Activated T-cell treated with anti-CD3 and anti-CD28 coated beads, Interleukin-2, amount 50 U/mL, for 4 hours (primary cell): ENCODE results near the gene POLR3E. TPM values are rescaled to one million over a fixed set of nuclear protein-coding genes. Genes with fewer than 3 reads are reported as not detected.
"Not testable (repeated sequence)": the region's sequence is repeated elsewhere in the genome, so short reads cannot be mapped to it uniquely, and the experiment has no call there.

ENCODE experiments used
- ATAC-seq, 2 donors: fragments of 200-7000 bp; cut with Tn5 transposase; one replicate each; pipeline ENCODE4 v1.10.0; 2021
- DNase-seq: peaks from one replicate; pipeline ENCODE4 v3.0.0-alpha.2; 2020
- H3K27me3 Mint-ChIP-seq: one replicate; pipeline ENCODE4 v1.8.0; 2021; ENCODE audit warnings: low read depth, mixed read lengths
- H3K36me3 Mint-ChIP-seq: one replicate; pipeline ENCODE4 v1.8.0; 2022; ENCODE audit warnings: mixed read lengths; ENCODE audit not compliant: insufficient read depth
- H3K4me1 Mint-ChIP-seq: one replicate; pipeline ENCODE4 v1.8.0; 2021; ENCODE audit warnings: low read depth, mixed read lengths
- H3K4me3 Mint-ChIP-seq: one replicate; pipeline ENCODE4 v1.8.0; 2021; ENCODE audit warnings: mild to moderate bottlenecking, moderate library complexity, mixed read lengths
- H3K9me3 Mint-ChIP-seq: one replicate; pipeline ENCODE4 v1.8.0; 2021; ENCODE audit warnings: mixed read lengths
- total RNA-seq, 3 donors: library from RNA; stranded (reverse); gene quantifications; one replicate each; pipeline ENCODE4 v1.2.1, GENCODE V29; 2021

POLR3E gene
- total RNA-seq, 3 donors from 2014 or later, result 111 to 124 (median 113) TPM

DNA sequence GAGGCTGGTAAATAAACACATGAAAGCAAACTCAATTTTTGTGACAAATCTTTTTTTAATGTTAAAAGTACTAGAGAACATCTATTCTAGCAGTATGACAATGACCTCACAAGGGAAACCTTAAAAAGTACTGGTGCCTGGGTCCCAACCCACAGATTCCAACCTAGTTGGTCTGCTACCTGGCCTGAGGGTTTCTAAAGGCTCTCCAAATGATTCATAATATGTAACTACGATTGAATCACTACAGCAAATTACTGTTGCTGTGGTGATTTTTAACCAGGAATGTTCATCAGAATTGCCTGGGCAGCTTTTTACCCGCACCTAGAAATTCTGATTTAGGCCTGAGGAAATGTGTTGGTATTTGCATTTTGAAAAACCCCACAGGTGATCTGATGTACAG is 51.1 kb downstream of the POLR3E start:
- Mint-ChIP-seq H3K4me3 (no peak overlapping the region), H3K4me1 (peaks cover 21% of the 10 kb centered on the region), H3K9me3 (no peaks in the 10 kb centered on the region), H3K27me3 (no peaks in the 10 kb centered on the region), H3K36me3 (peaks cover 44% of the 10 kb centered on the region)
- DNase-seq (no peak), ATAC-seq (no peak)

DNA sequence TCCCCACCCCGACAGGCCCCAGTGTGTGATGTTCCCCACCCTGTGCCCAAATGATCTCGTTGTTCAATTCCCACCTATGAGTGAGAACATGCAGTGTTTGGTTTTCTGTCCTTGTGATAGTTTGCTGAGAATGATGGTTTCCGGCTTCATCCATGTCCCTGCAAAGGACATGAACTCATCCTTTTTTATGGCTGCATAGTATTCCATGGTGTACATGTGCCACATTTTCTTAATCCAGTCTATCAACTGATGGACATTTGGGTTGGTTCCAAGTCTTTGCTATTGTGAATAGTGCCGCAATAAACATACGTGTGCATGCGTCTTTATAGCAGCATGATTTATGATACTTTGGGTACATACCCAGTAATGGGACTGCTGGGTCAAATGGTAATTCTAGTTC is 53.8 kb downstream of the POLR3E start:
- H3K36me3 Mint-ChIP-seq, result peaks cover 41% of the 10 kb centered on the region
- peaks cover 46% of the 10 kb centered on the region for H3K4me1 Mint-ChIP-seq
- not testable (repeated sequence) for DNase-seq, H3K27me3 Mint-ChIP-seq, ATAC-seq, H3K9me3 Mint-ChIP-seq, H3K4me3 Mint-ChIP-seq

DNA sequence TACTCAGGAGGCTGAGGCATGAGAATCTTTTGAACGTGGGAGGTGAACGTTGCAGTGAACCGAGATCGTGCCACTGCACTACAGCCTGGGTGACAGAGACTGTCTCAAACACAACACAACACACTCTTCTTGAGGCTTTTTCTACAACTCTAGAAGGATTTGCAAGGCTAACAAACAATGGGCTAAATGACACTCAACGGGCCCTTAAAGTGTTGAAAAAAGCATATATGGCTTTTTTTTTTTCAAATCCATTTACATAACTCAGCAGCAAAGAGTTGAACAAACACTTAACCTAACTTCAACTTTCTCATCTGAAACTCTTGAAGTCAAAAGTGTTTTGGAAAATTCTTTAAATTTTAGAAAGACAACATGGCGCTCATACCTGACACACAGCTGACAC is 54.9 kb downstream of the POLR3E start:
- Mint-ChIP-seq H3K9me3 (no peaks in the 10 kb centered on the region), H3K27me3 (no peaks in the 10 kb centered on the region), H3K4me1 (peaks cover 48% of the 10 kb centered on the region), H3K36me3 (peaks cover 35% of the 10 kb centered on the region), H3K4me3 (no peak overlapping the region)
- DNase-seq (no peak), ATAC-seq (no peak)

DNA sequence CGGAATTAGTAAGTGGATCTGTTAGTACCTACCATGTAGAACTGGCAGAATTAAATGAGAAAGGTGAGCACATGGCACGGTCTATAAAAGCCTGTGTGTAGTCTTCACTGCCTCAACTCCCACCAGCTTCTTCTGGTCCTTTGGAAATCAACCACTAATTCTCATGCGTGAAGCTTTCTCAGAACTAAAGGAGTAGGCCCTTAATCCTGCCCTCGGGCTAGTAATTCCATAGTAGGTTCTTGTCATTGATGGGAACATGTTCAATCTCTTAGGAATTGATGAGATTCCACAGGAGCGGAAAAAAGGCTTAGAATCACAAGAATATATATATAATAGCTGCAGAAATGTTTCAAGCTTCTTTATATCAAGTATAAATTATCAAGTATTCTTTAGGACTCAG is 55.5 kb downstream of the POLR3E start:
- DNase-seq (no peak), ATAC-seq (no peak)
- H3K27me3 Mint-ChIP-seq, result no peaks in the 10 kb centered on the region
- H3K9me3 Mint-ChIP-seq, result no peaks in the 10 kb centered on the region
- H3K4me3 Mint-ChIP-seq, result no peak overlapping the region
- peaks cover 31% of the 10 kb centered on the region for H3K36me3 Mint-ChIP-seq
- H3K4me1 Mint-ChIP-seq, result peaks cover 54% of the 10 kb centered on the region

DNA sequence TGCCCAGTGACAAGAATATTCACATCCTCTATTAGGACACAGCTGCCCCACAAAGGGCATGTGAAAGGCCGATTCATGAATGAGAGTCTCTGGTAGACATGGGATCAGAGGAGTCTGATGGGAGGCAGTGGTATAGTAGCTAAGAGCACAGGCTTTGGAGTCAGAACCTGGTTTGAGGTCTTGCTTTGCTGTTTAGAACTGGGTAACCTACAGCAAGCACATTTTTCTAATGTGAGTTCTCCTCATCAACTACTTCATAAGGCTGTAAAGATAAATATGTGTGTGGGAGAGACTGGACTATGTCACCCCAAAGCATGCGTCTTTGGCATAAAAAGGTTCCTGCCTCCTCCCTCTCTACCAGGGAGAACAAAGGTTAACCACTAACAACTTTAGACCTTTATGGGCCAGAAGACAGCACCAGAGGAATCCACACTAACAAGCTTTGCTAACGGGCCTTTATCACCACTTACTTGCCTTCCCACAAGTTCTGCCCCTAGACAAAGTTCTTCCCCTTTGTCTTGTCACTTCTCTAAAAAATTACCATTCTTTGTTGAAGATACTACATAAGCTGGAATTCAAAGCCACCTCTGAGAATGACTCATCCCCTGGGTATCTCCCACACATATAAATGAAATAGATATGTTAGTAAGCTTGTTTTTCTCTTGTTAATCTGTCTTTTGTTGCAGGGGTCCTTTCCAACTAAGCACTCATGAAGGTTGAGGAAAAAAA is 56.1 kb downstream of the POLR3E start:
- Mint-ChIP-seq H3K9me3 (no peaks in the 10 kb centered on the region), H3K36me3 (peaks cover 31% of the 10 kb centered on the region), H3K4me1 (peaks cover 60% of the 10 kb centered on the region), H3K27me3 (no peaks in the 10 kb centered on the region), H3K4me3 (no peak overlapping the region)
- DNase-seq, result no peak
- peak; percentile 83 to 88 for ATAC-seq

DNA sequence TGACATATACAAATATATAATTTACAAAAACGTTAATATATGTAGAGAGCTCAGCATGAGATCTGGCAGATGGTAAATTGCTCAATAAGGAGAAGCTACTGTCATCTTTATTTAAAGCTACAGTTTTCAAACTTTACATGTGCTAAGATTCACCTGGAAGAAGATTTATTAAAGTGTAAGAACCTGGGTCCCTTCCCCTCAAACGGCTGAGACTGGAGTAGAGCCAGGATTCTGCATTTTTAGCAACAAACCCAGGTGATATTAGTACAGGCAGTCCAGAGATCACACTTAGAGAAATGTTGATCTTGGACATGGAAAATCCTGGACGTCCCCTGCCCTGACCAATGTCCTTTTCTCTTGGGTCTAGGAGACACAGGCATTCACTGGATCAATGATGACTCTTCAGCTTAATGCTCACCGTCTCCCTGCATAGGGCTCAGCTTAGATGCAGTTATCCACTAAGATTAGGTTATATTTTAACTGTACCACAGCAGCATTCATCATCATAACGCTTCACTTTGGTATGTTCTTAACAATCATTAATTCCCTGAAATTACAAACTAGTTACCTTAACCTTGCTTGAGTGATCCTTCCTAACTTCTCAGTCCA is 56.8 kb downstream of the POLR3E start:
- no peak overlapping the region for H3K4me3 Mint-ChIP-seq
- H3K36me3 Mint-ChIP-seq, result peaks cover 28% of the 10 kb centered on the region
- DNase-seq, result no peak
- no peak for ATAC-seq
- H3K9me3 Mint-ChIP-seq, result no peaks in the 10 kb centered on the region
- H3K27me3 Mint-ChIP-seq, result no peaks in the 10 kb centered on the region
- H3K4me1 Mint-ChIP-seq, result peaks cover 67% of the 10 kb centered on the region

DNA sequence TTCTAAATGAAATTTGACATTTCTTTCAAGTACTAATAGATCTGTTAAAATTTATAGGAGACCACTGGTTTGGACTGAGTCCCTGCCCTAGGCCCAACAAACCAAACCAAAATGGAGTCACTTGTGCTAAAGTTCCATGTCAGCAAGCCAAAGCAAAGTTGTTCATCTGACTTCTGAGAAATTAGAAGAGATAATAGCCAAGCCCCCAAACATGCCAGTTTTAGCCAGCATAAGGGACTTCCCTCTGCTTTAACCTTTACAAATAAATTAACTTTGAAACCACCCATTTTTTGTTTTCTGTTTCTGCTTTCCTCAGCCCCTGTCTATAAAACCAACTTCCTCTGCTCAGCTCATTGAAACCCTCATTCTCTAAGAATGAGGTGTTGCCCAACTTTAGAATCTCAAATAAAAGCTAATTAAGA is 58.3 kb downstream of the POLR3E start:
- no peaks in the 10 kb centered on the region for H3K9me3 Mint-ChIP-seq
- DNase-seq, result no peak
- H3K27me3 Mint-ChIP-seq, result no peaks in the 10 kb centered on the region
- peaks cover 79% of the 10 kb centered on the region for H3K4me1 Mint-ChIP-seq
- peaks cover 18% of the 10 kb centered on the region for H3K36me3 Mint-ChIP-seq
- H3K4me3 Mint-ChIP-seq, result no peak overlapping the region
- peak; percentile 33 to 35 for ATAC-seq

DNA sequence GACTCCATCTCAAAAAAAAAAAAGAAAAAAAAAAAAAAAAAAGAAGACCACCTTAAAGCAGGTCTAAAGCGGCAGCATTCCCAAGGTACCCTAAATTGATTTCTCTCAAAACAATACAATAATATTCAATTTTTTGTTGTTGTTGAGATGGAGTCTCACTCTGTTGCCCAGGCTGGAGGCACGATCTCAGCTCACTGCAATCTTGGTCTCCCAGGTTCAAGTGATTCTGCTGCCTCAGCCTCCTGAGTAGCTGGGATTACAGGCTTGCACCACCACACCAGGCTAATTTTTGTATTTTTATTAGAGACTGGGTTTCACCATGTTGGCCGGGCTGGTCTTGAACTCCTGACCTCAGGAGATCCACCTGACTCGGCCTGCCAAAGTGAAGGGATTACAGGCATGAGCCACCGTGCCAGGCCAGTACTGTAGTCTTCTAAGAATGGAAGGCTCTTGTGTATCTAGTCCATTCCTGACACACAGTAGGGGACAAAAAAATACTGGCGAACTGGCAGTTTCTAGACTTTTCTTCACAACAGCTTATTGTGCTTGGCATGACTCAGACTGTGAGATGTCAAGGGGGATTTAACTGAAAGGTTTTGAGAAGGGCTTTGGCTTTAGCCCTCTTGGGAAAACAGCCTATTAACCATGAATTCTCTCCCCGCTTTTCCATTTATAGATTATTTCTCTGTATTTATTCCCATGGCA is 59.9 kb downstream of the POLR3E start:
- Mint-ChIP-seq H3K4me3 (peak overlapping the region; percentile 55), H3K9me3 (no peaks in the 10 kb centered on the region), H3K4me1 (peaks cover 80% of the 10 kb centered on the region), H3K27me3 (no peaks in the 10 kb centered on the region), H3K36me3 (peaks cover 14% of the 10 kb centered on the region)
- no peak for DNase-seq
- peak in 1 of 2 donors; percentile 7 for ATAC-seq

DNA sequence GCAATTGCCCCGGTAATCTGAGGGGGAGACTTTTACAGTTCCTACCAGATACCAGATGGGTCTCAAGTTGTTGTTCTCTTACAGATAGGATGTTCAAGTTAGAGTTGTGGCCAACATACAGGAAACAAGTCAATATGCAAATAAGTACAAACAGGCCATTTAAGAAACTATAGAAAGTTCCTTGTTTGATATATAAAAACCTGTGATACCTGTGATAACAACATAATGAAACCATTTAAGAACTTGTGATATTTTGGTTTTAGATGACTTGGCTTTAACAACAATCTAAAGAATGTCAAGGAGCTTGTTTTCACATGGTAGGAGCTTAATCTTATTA is 60.4 kb downstream of the POLR3E start:
- ATAC-seq, result no peak
- Mint-ChIP-seq H3K27me3 (no peaks in the 10 kb centered on the region), H3K9me3 (no peaks in the 10 kb centered on the region), H3K4me1 (peaks cover 80% of the 10 kb centered on the region), H3K4me3 (peak overlapping the region; percentile 55), H3K36me3 (peaks cover 18% of the 10 kb centered on the region)
- DNase-seq, result no peak

DNA sequence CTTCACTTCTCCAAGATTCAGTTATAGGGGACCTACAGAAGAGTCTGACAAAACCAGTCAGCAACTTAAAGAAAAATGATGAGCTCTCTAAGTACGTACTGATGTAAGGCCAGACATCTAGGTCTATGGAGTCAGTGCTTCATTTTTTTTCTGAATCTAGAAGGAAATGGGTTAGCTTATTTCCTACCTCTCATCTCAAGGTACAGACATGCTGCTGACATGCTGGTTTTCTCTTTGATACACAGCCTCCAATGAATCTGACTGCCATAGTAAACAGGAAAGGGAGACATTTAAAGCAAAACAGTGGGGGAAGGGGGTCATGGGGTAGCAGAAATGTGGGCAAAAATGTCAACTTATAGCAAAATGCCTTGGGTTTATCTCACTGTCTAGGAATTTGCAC is 60.8 kb downstream of the POLR3E start:
- ATAC-seq, result no peak
- Mint-ChIP-seq H3K4me1 (peaks cover 81% of the 10 kb centered on the region), H3K4me3 (peak overlapping the region; percentile 11), H3K27me3 (no peaks in the 10 kb centered on the region), H3K9me3 (no peaks in the 10 kb centered on the region), H3K36me3 (peaks cover 22% of the 10 kb centered on the region)
- DNase-seq, result no peak

DNA sequence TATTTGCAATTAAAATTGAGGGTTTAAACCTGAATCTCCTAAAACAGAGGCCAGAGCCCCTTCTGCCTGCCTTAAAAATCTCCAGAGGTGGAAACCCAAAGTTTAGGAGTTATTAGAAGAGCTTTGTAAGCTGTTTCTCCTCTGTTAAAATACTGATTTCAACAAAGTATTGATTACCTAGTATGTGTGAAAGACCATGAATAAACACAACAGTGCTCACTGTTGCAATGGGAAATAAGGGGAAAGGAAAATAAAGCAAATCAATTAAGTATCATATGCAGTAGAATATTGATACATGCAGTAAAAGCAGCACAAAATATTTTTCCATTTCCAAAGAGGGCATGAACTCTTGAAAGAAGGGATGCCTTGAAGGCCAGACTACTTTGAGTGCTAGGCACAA is 62.5 kb downstream of the POLR3E start:
- Mint-ChIP-seq H3K9me3 (no peaks in the 10 kb centered on the region), H3K4me3 (no peak overlapping the region), H3K4me1 (peaks cover 78% of the 10 kb centered on the region), H3K27me3 (no peaks in the 10 kb centered on the region), H3K36me3 (peaks cover 33% of the 10 kb centered on the region)
- no peak for DNase-seq
- ATAC-seq, result no peak

DNA sequence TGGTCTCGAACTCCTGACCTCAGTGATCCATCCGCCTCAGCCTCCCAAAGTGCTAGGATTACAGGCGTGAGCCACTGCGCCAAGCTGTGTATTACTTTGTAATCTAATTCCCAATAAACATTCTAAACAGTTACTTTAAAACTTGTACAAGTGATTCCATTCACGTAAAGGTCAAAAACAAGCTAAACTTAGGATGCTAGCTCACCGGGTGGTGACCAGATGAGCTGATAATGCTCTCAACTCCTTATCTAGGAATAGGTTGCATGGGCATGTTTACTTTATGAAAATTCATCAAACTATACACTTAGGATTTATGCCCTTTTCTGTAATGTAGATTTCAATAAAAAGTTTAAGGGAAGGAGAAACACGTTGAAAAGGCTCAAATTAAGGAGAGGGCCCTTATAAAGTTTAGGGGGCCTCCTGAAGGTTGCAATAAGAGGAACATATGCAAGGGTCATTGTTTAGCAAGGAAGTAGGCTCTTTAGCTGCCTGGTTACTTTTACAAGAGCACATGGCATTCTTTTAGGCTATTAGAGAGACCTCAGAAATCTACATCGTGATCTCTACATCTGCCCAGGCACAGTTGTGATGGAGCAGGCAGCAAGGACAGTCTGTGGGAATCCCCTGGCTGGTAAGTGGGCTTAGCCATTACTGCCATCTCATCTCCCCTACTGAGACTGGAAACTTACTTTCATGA is 63.9 kb downstream of the POLR3E start:
- H3K9me3 Mint-ChIP-seq, result no peaks in the 10 kb centered on the region
- DNase-seq (no peak), ATAC-seq (peak; percentile 51 to 66)
- H3K4me3 Mint-ChIP-seq, result no peak overlapping the region
- no peaks in the 10 kb centered on the region for H3K27me3 Mint-ChIP-seq
- H3K36me3 Mint-ChIP-seq, result peaks cover 39% of the 10 kb centered on the region
- peaks cover 78% of the 10 kb centered on the region for H3K4me1 Mint-ChIP-seq

DNA sequence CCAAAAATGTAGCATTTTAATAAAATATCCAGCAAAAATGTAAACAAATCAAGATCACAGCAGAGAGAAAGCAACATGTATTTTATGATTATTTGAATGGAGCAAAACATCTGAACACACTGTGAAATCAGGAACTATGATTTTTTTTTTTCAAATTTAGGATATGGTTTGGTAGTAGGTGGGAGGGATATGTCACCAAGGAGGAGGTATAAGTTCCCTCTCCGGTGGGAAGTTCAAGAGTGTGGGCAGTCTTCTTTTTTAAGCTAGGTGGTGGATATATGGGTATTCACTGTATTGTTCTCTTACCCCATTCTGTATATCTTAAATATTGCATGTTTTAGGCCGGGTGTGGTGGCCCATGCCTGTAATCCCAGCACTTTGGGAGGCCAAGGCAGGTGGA is 67.0 kb downstream of the POLR3E start:
- no peak overlapping the region for H3K4me3 Mint-ChIP-seq
- ATAC-seq, result no peak

DNA sequence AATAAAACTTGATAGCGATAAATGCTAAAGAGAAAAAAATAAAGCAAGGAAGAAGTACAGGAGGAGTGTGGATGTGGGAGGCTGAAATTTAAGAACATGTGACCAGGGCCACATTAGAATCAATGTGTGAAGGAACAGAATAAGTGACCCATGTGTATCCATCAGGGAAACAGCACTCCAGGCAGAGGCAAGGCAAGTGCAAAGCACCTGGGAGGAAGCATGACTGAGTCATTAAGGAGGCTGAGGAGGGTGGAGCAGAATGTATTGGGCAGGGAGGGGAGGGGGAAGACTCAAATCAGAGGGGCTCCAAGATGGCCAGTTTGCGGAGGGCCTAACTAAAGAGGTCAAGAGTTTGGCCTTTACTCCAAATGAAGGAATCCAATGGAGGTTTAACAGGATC is 69.2 kb downstream of the POLR3E start:
- ATAC-seq, result no peak
- Mint-ChIP-seq H3K4me3 (no peak overlapping the region), H3K36me3 (peaks cover 37% of the 10 kb centered on the region)

More for the DNA sequence above, 67.0 kb downstream of the POLR3E start:
- Mint-ChIP-seq H3K27me3 (no peaks in the 10 kb centered on the region), H3K36me3 (peaks cover 41% of the 10 kb centered on the region), H3K9me3 (no peaks in the 10 kb centered on the region), H3K4me1 (peaks cover 80% of the 10 kb centered on the region)
- DNase-seq, result no peak

More for the DNA sequence above, 69.2 kb downstream of the POLR3E start:
- Mint-ChIP-seq H3K4me1 (peaks cover 84% of the 10 kb centered on the region), H3K9me3 (no peaks in the 10 kb centered on the region), H3K27me3 (no peaks in the 10 kb centered on the region)
- no peak for DNase-seq
